Measurements from ENCODE around the gene FOXL2NB.

- TF ChIP-seq POLR2A (IDR thresholded peaks at IDR 0.05) (no peak), CTCF (IDR thresholded peaks at IDR 0.05) (no peak), POLR2AphosphoS5 (IDR thresholded peaks at IDR 0.05) (no peak), EP300 (IDR thresholded peaks at IDR 0.05; ENCODE audit: low read depth) (no peak)
Observed at GRCh38 chr3:138933981-138934691, 12.9 kb upstream of the FOXL2NB start.

All from transverse colon (tissue), 4 donors.